ENCODE measurements around the gene RAB15. TPM values are rescaled to one million over a fixed set of nuclear protein-coding genes. Genes with fewer than 3 reads are reported as not detected.

The RAB15 gene
- total and polyA plus RNA-seq, 7 donors, result 3.1 to 61.9 (median 18.0) TPM

GRCh38 chr14:65006261-65006721, 34.2 kb upstream of the RAB15 start:
- H3K4me3 ChIP-seq, result peak overlapping the region; percentile 36
- no peak for TF ChIP-seq CTCF (IDR thresholded peaks at IDR 0.05)
- no peaks in the 10 kb centered on the region for H3K27me3 ChIP-seq (ENCODE audit: insufficient read depth in 3 of 3, low read length in 2 of 3)
- H3K9me3 ChIP-seq, result no peaks in the 10 kb centered on the region
- DNase-seq (no peak), ATAC-seq (peak; percentile 56 to 77 (median 66))
- peaks cover 31% of the 10 kb centered on the region for H3K4me1 ChIP-seq
- peaks cover 0 to 5% of the 10 kb centered on the region in 2 donors for H3K36me3 ChIP-seq (ENCODE audit: insufficient read depth in 1 of 2, low read depth in 1 of 2)
- intact Hi-C loops (cut with DNase I), result no loop called here
- 49 to 71% (median 59%) methylated on average over 6 of the region's 6 CpGs for WGBS, 3 donors
- H3K27ac ChIP-seq, result peak overlapping the region; percentile 88

- H3K4me1 ChIP-seq, result peaks cover 25% of the 10 kb centered on the region
- H3K9me3 ChIP-seq, result no peaks in the 10 kb centered on the region
- H3K27me3 ChIP-seq (ENCODE audit: insufficient read depth in 3 of 3, low read length in 2 of 3), result no peaks in the 10 kb centered on the region
- WGBS, 3 donors, result 96 to 97% (median 96%) methylated on average over 2 of the region's 2 CpGs
- intact Hi-C loops (cut with DNase I), result no loop called here
- no peak for TF ChIP-seq CTCF (IDR thresholded peaks at IDR 0.05)
- no peak overlapping the region for H3K4me3 ChIP-seq
- DNase-seq (no peak), ATAC-seq (no peak)
- H3K27ac ChIP-seq, result no peak overlapping the region
- peaks cover 0 to 5% of the 10 kb centered on the region in 2 donors for H3K36me3 ChIP-seq (ENCODE audit: insufficient read depth in 1 of 2, low read depth in 1 of 2)
These were observed 31.3 kb upstream of the RAB15 start for GRCh38 chr14:65003394-65003793.

- intact Hi-C loops (cut with DNase I), result no loop called here
- DNase-seq, result no peak
These were observed 30.6 kb upstream of the RAB15 start for GRCh38 chr14:65002586-65003210.

GRCh38 chr14:65001723-65002122, 29.6 kb upstream of the RAB15 start:
- H3K36me3 ChIP-seq (ENCODE audit: insufficient read depth in 1 of 2, low read depth in 1 of 2), result peaks cover 0 to 5% of the 10 kb centered on the region in 2 donors
- peaks cover 24% of the 10 kb centered on the region for H3K4me1 ChIP-seq
- H3K27me3 ChIP-seq (ENCODE audit: insufficient read depth in 3 of 3, low read length in 2 of 3), result no peaks in the 10 kb centered on the region
- H3K27ac ChIP-seq, result no peak overlapping the region
- WGBS, 3 donors, result 95 to 97% (median 95%) methylated on average over 6 of the region's 6 CpGs
- TF ChIP-seq CTCF (IDR thresholded peaks at IDR 0.05), result no peak
- DNase-seq, result no peak
- intact Hi-C loops (cut with DNase I), result no loop called here
- ATAC-seq, result no peak
- H3K4me3 ChIP-seq, result no peak overlapping the region
- H3K9me3 ChIP-seq, result no peaks in the 10 kb centered on the region

More at GRCh38 chr14:65002586-65003210, 30.6 kb upstream of the RAB15 start:
- Histone ChIP-seq H3K27me3 (ENCODE audit: insufficient read depth in 3 of 3, low read length in 2 of 3) (no peaks in the 10 kb centered on the region), H3K9me3 (no peaks in the 10 kb centered on the region), H3K4me1 (peaks cover 27% of the 10 kb centered on the region), H3K4me3 (no peak overlapping the region), H3K27ac (no peak overlapping the region), H3K36me3 (ENCODE audit: insufficient read depth in 1 of 2, low read depth in 1 of 2) (peaks cover 0 to 5% of the 10 kb centered on the region in 2 donors)
- no peak for TF ChIP-seq CTCF (IDR thresholded peaks at IDR 0.05)
- ATAC-seq, result no peak
- 77 to 84% (median 77%) methylated on average over 6 of the region's 6 CpGs for WGBS, 3 donors
